K562 (cell line): ENCODE results near the gene LYST. TPM values are rescaled to one million over a fixed set of nuclear protein-coding genes. Genes with fewer than 3 reads are reported as not detected.

Experiments
- ATAC-seq: fragments of 200-7000 bp; cut with Tn5 transposase; 3 replicates; pipeline ENCODE4 v1.9.1; 2020; ENCODE audit warnings: moderate library complexity
- BruUV-seq: library from RNA; stranded (reverse); fragments of 400-500 nt; replicated peaks from 2 replicates; lab custom pipeline; 2021; lab: Mats Ljungman, UMichigan
- CTCF ChIA-PET: fragments of 300-600 bp; formaldehyde crosslinking; extraction: SDS; loops from one replicate; lab custom pipeline; 2021; ENCODE audit warnings: low intra/inter-chr PET ratio; lab: Yijun Ruan, JAX
- POLR2A ChIA-PET: fragments of 300-600, 350-650 bp; sonication (Branson Sonifier 250); formaldehyde crosslinking; extraction: SDS; loops from one replicate; lab custom pipeline; 2021; ENCODE audit warnings: antibody characterized with exemption, inconsistent platforms; lab: Yijun Ruan, JAX
- DNase-seq, 4 experiments: peaks; one replicate each; pipeline versions ENCODE4 v3.0.0 to v3.0.0-alpha.2; 2011 to 2018; ENCODE audit warnings: low spot score in 3 of 4, mixed read lengths in 3 of 4; ENCODE audit errors: extremely low read depth in 1 of 4
- FAIRE-seq: peaks from 2 replicates; lab custom pipeline; 2011; peaks lifted over from hg19 to GRCh38; lab: Jason Lieb, UNC
- H2AFZ ChIP-seq: 2 replicates; pipeline ENCODE4 v1.6.0; 2011; ENCODE audit warnings: low read depth, low read length, control low read depth, inconsistent platforms
- H3K27ac ChIP-seq: fragments of 200-600 bp; 3 replicates; pipeline ENCODE4 v1.8.0; 2011; ENCODE audit warnings: low read depth, mild to moderate bottlenecking, control low read depth, inconsistent platforms, low read length, moderate library complexity, mixed read lengths; ENCODE audit errors: extremely low read depth
- H3K27me3 ChIP-seq, 2 experiments: fragments of 300-600 bp in 1 of 2; 2 replicates in 1 of 2; 3 replicates in 1 of 2; pipeline versions ENCODE4 v1.6.0 to v1.8.0; 2011; ENCODE audit warnings: inconsistent platforms in 2 of 2, low read length in 2 of 2, mild to moderate bottlenecking in 1 of 2, mixed read lengths in 1 of 2, moderate library complexity in 1 of 2; ENCODE audit not compliant: control insufficient read depth in 2 of 2, insufficient read depth in 2 of 2
- H3K36me3 ChIP-seq: fragments of 300-600 bp; 3 replicates; pipeline ENCODE4 v1.8.0; 2011; ENCODE audit warnings: mild to moderate bottlenecking, low read length, inconsistent platforms; ENCODE audit not compliant: control insufficient read depth, insufficient read depth
- H3K4me1 ChIP-seq, 2 experiments: fragments of 200-600 bp in 1 of 2; replicated peaks in 1 of 2; 2 replicates in 1 of 2; 3 replicates in 1 of 2; pipeline versions ENCODE4 v1.5.1 to v1.8.0; 2011; ENCODE audit warnings: inconsistent platforms in 2 of 2, low read length in 2 of 2, mild to moderate bottlenecking in 1 of 2, mixed read lengths in 1 of 2, moderate library complexity in 1 of 2; ENCODE audit not compliant: control insufficient read depth in 2 of 2, insufficient read depth in 2 of 2
- H3K4me2 ChIP-seq: 2 replicates; pipeline ENCODE4 v1.6.1; 2011; ENCODE audit warnings: low read length, control low read depth, inconsistent platforms, mixed read lengths; ENCODE audit not compliant: insufficient read depth
- H3K4me3 ChIP-seq: fragments of 200-600 bp; sonication (generic), shearing (Covaris generic); 2 replicates; pipeline ENCODE4 v1.5.1; 2016; ENCODE audit warnings: control low read depth, inconsistent platforms
- H3K79me2 ChIP-seq: fragments of 200-600 bp; 3 replicates; pipeline ENCODE4 v1.8.0; 2011; ENCODE audit warnings: low read length, inconsistent platforms; ENCODE audit not compliant: control insufficient read depth, insufficient read depth
- H3K9ac ChIP-seq, 2 experiments: 2 replicates each; pipeline versions ENCODE4 v1.6.0 to v1.6.1; 2011; ENCODE audit warnings: low read depth in 2 of 2, low read length in 2 of 2, control low read depth in 1 of 2, inconsistent platforms in 1 of 2, mild to moderate bottlenecking in 1 of 2, mixed read lengths in 1 of 2; ENCODE audit not compliant: insufficient read depth in 1 of 2
- H3K9me1 ChIP-seq: one replicate; pipeline ENCODE4 v1.6.0; 2011; ENCODE audit warnings: inconsistent platforms, mild to moderate bottlenecking, low read length, moderate library complexity; ENCODE audit not compliant: control insufficient read depth, insufficient read depth
- H3K9me3 ChIP-seq: replicated peaks from 2 replicates; pipeline ENCODE4 v1.5.1; 2011; ENCODE audit warnings: low read depth, low read length, inconsistent platforms; ENCODE audit not compliant: control insufficient read depth, insufficient read depth
- H4K20me1 ChIP-seq: replicated peaks from 2 replicates; pipeline ENCODE4 v1.6.1; 2011; ENCODE audit warnings: low read length, inconsistent platforms, mixed read lengths; ENCODE audit not compliant: control insufficient read depth, insufficient read depth
- BRF1 ChIP-seq: IDR thresholded peaks from 3 replicates; pipeline ENCODE4 v1.6.1; 2011; ENCODE audit warnings: borderline replicate concordance, mild to moderate bottlenecking; ENCODE audit not compliant: insufficient read length; ENCODE audit errors: extremely low read depth
- CBX3 ChIP-seq, 2 experiments: IDR thresholded peaks; 1 replicate in 1 of 2; 2 replicates in 1 of 2; pipeline ENCODE4 v1.6.1; 2012; ENCODE audit warnings: inconsistent platforms in 2 of 2, low read length in 2 of 2, borderline replicate concordance in 1 of 2, control low read depth in 1 of 2
- EGR1 ChIP-seq: fragments of 450-650 bp; conservative IDR thresholded peaks from 2 replicates; pipeline ENCODE4 v1.6.1; 2017; ENCODE audit warnings: mild to moderate bottlenecking
- ZBTB8A ChIP-seq: fragments of 450-650 bp; IDR thresholded peaks from 2 replicates; pipeline ENCODE4 v1.6.1; 2018; ENCODE audit warnings: mild to moderate bottlenecking, moderate library complexity; ENCODE audit not compliant: partially characterized antibody
- ZNF561 ChIP-seq: fragments of 450-650 bp; formaldehyde crosslinking; conservative IDR thresholded peaks from 2 replicates; pipeline ENCODE4 v1.4.0; 2020; ENCODE audit warnings: mild to moderate bottlenecking, moderate library complexity
- WGBS: fragments of 100-300 bp; shearing (Covaris generic); methylation state at CpG from one replicate; pipeline ENCODE4 v1.1.6; 2016; ENCODE audit warnings: low coverage, mixed read lengths; ENCODE audit not compliant: insufficient coverage; ENCODE audit errors: missing lambda C conversion rate; 5-methylcytosine and 5-hydroxymethylcytosine counted together
- in situ Hi-C: fragments of 300-500 bp; cut with MboI; formaldehyde crosslinking; loops from 4 replicates; pipeline ENCODE4 v1.15.0; 2018; ENCODE audit warnings: inconsistent platforms, mixed read lengths
- intact Hi-C: fragments of 100-400 bp; cut with micrococcal nuclease; formaldehyde crosslinking; loops from 2 replicates; pipeline ENCODE4 v1.14.2; 2022
- polyA plus RNA-seq, 8 experiments: library from polyadenylated mRNA; depleted of rRNA in 4 of 8; stranded (reverse) in 5 of 8; unstranded in 3 of 8; fragments of >200 nt; fragmentation: Nextera tagmentation in 2 of 8; fragmentation: Illumina TruSeq in 1 of 8; extraction: Ambion mirVana in 2 of 8; extraction: Trizol in 1 of 8; gene quantifications; 2 replicates each; pipeline versions ENCODE4 v1.2.1 to v1.2.3, GENCODE V29; 2011 to 2014; ENCODE audit warnings: inconsistent platforms in 1 of 8, missing spikeins in 1 of 8
- total RNA-seq, 7 experiments: library from RNA; depleted of rRNA in 6 of 7; stranded (reverse); fragments of >200 nt in 6 of 7; fragmentation: Illumina TruSeq in 2 of 7; extraction: Trizol in 2 of 7; gene quantifications; 2 replicates each; pipeline versions ENCODE4 v1.2.1 to v1.2.3, GENCODE V29; 2011 to 2021; ENCODE audit warnings: low replicate concordance in 1 of 7
- TF ChIP-seq, protein P1 (sequence below): sonication (generic); formaldehyde crosslinking; IDR thresholded peaks from 2 replicates; pipeline ENCODE4 v1.8.0; 2023; ENCODE audit warnings: missing genetic modification reagents, mild to moderate bottlenecking, borderline replicate concordance
- TF ChIP-seq, protein P2 (sequence below): fragments of 450-650 bp; IDR thresholded peaks from 2 replicates; pipeline ENCODE4 v1.6.1; 2018; ENCODE audit warnings: mild to moderate bottlenecking, low read depth; ENCODE audit not compliant: partially characterized antibody
- TF ChIP-seq, protein P3 (sequence below): fragments of 200-800 bp; sonication (Bioruptor generic); IDR thresholded peaks from 2 replicates; pipeline ENCODE4 v1.6.1; 2016; ENCODE audit warnings: missing genetic modification characterization, missing compliant biosample characterization

LYST gene
- total and polyA plus RNA-seq, 9 of the 15 experiments (the other 6 are each of a cell fraction or from before 2014, with no cell fraction given), result 0.73 to 2.4 (median 1.4) TPM

GRCh38 chr1:235808223-235808622, 58.5 kb downstream of the LYST start:
- no TSS peak for BruUV-seq
- no peaks in the 10 kb centered on the region for H3K36me3 ChIP-seq
- DNase-seq (no peak), FAIRE-seq (no peak), ATAC-seq (no peak)
- H3K9ac ChIP-seq, result no peak overlapping the region
- no peaks in the 10 kb centered on the region for H3K9me1 ChIP-seq
- no peak overlapping the region for H2AFZ ChIP-seq
- H3K27me3 ChIP-seq, result no peaks in the 10 kb centered on the region; a peak in 2 of 5 replicates
- H3K9me3 ChIP-seq, result no peaks in the 10 kb centered on the region
- no peak overlapping the region for H3K4me3 ChIP-seq
- 0% methylated on average over 6 of the region's 6 CpGs for WGBS
- in situ Hi-C loops (no loop called here), intact Hi-C loops (no loop called here)
- no peak overlapping the region for H3K27ac ChIP-seq
- no peak overlapping the region for H3K4me2 ChIP-seq
- H3K4me1 ChIP-seq, result no peaks in the 10 kb centered on the region
- TF ChIP-seq, protein P1, sequence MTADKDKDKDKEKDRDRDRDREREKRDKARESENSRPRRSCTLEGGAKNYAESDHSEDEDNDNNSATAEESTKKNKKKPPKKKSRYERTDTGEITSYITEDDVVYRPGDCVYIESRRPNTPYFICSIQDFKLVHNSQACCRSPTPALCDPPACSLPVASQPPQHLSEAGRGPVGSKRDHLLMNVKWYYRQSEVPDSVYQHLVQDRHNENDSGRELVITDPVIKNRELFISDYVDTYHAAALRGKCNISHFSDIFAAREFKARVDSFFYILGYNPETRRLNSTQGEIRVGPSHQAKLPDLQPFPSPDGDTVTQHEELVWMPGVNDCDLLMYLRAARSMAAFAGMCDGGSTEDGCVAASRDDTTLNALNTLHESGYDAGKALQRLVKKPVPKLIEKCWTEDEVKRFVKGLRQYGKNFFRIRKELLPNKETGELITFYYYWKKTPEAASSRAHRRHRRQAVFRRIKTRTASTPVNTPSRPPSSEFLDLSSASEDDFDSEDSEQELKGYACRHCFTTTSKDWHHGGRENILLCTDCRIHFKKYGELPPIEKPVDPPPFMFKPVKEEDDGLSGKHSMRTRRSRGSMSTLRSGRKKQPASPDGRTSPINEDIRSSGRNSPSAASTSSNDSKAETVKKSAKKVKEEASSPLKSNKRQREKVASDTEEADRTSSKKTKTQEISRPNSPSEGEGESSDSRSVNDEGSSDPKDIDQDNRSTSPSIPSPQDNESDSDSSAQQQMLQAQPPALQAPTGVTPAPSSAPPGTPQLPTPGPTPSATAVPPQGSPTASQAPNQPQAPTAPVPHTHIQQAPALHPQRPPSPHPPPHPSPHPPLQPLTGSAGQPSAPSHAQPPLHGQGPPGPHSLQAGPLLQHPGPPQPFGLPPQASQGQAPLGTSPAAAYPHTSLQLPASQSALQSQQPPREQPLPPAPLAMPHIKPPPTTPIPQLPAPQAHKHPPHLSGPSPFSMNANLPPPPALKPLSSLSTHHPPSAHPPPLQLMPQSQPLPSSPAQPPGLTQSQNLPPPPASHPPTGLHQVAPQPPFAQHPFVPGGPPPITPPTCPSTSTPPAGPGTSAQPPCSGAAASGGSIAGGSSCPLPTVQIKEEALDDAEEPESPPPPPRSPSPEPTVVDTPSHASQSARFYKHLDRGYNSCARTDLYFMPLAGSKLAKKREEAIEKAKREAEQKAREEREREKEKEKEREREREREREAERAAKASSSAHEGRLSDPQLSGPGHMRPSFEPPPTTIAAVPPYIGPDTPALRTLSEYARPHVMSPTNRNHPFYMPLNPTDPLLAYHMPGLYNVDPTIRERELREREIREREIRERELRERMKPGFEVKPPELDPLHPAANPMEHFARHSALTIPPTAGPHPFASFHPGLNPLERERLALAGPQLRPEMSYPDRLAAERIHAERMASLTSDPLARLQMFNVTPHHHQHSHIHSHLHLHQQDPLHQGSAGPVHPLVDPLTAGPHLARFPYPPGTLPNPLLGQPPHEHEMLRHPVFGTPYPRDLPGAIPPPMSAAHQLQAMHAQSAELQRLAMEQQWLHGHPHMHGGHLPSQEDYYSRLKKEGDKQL (CRISPR knock-in tag), result no peak
- TF ChIP-seq BRF1, result no peak
- no peak for TF ChIP-seq CBX3 (IDR thresholded peaks at IDR 0.05; ENCODE audit: borderline replicate concordance in 1 of 2, low read length in 2 of 2)
- TF ChIP-seq, protein P2, sequence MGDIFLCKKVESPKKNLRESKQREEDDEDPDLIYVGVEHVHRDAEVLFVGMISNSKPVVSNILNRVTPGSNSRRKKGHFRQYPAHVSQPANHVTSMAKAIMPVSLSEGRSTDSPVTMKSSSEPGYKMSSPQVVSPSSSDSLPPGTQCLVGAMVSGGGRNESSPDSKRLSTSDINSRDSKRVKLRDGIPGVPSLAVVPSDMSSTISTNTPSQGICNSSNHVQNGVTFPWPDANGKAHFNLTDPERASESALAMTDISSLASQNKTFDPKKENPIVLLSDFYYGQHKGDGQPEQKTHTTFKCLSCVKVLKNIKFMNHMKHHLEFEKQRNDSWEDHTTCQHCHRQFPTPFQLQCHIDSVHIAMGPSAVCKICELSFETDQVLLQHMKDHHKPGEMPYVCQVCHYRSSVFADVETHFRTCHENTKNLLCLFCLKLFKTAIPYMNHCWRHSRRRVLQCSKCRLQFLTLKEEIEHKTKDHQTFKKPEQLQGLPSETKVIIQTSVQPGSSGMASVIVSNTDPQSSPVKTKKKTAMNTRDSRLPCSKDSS, result no peak
- TF ChIP-seq ZNF561 (CRISPR knock-in tag), result no peak
- TF ChIP-seq, protein P3, sequence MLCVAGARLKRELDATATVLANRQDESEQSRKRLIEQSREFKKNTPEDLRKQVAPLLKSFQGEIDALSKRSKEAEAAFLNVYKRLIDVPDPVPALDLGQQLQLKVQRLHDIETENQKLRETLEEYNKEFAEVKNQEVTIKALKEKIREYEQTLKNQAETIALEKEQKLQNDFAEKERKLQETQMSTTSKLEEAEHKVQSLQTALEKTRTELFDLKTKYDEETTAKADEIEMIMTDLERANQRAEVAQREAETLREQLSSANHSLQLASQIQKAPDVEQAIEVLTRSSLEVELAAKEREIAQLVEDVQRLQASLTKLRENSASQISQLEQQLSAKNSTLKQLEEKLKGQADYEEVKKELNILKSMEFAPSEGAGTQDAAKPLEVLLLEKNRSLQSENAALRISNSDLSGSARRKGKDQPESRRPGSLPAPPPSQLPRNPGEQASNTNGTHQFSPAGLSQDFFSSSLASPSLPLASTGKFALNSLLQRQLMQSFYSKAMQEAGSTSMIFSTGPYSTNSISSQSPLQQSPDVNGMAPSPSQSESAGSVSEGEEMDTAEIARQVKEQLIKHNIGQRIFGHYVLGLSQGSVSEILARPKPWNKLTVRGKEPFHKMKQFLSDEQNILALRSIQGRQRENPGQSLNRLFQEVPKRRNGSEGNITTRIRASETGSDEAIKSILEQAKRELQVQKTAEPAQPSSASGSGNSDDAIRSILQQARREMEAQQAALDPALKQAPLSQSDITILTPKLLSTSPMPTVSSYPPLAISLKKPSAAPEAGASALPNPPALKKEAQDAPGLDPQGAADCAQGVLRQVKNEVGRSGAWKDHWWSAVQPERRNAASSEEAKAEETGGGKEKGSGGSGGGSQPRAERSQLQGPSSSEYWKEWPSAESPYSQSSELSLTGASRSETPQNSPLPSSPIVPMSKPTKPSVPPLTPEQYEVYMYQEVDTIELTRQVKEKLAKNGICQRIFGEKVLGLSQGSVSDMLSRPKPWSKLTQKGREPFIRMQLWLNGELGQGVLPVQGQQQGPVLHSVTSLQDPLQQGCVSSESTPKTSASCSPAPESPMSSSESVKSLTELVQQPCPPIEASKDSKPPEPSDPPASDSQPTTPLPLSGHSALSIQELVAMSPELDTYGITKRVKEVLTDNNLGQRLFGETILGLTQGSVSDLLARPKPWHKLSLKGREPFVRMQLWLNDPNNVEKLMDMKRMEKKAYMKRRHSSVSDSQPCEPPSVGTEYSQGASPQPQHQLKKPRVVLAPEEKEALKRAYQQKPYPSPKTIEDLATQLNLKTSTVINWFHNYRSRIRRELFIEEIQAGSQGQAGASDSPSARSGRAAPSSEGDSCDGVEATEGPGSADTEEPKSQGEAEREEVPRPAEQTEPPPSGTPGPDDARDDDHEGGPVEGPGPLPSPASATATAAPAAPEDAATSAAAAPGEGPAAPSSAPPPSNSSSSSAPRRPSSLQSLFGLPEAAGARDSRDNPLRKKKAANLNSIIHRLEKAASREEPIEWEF (CRISPR knock-in tag), result no peak
- TF ChIP-seq ZBTB8A, result no peak
- peak; percentile 24; the same call in 1 of the 2 replicates for TF ChIP-seq EGR1
- ChIA-PET POLR2A (no interaction called here), CTCF (interaction anchor here (0.7 kb wide), 1 partner anchor 330 kb away, joined by 3 read pairs; no protein-coding TSS in a partner anchor)
- H4K20me1 ChIP-seq, result no peaks in the 10 kb centered on the region
- H3K79me2 ChIP-seq, result no peaks in the 10 kb centered on the region
